Right lobe of liver (tissue), 4 donors: Measurements from ENCODE around the gene CHRNG.

Experiments
- CTCF ChIP-seq, 4 donors: fragments of 200-600 bp in 3 of 4; fragments of 450-650 bp in 1 of 4; IDR thresholded peaks; one replicate each; pipeline versions ENCODE4 v1.5.1 to v1.8.0; 2016 to 2022; ENCODE audit warnings: antibody characterized with exemption in 4 of 4, mild to moderate bottlenecking in 2 of 4
- POLR2A ChIP-seq: fragments of 450-650 bp; IDR thresholded peaks from one replicate; pipeline ENCODE4 v1.6.1; 2017; ENCODE audit warnings: antibody characterized with exemption, mild to moderate bottlenecking
- donor health status: DM: no; HTN: no; CAD: no.
- donor health status: DM: no; HTN: no; CAD: no.
- donor health status: DM: no; HTN: yes; CAD: no.

- TF ChIP-seq CTCF (IDR thresholded peaks at IDR 0.05), result no peak
- TF ChIP-seq POLR2A, result no peak
Measured at GRCh38 chr2:232513353-232513752, 26.1 kb upstream of the CHRNG start.
